ENCODE results near the gene OMD.
"Not testable (repeated sequence)": the region's sequence is repeated elsewhere in the genome, so short reads cannot be mapped to it uniquely, and the experiment has no call there.

OMD gene

GRCh38 chr9:92411157-92411556, 13.1 kb downstream of the OMD start:
- DNase-seq (ENCODE audit: low read depth): not testable (repeated sequence)

GRCh38 chr9:92408747-92409478, 15.4 kb downstream of the OMD start:
- DNase-seq (ENCODE audit: low read depth): no peak

GRCh38 chr9:92407818-92408217, 16.5 kb downstream of the OMD start:
- no peak for DNase-seq (ENCODE audit: low read depth)

GRCh38 chr9:92406477-92406876, 17.8 kb downstream of the OMD start:
- DNase-seq (ENCODE audit: low read depth): no peak

GRCh38 chr9:92405818-92406217, 18.5 kb downstream of the OMD start:
- no peak for DNase-seq (ENCODE audit: low read depth)

- no peak for DNase-seq (ENCODE audit: low read depth)
Observed at GRCh38 chr9:92404042-92404836, 20.0 kb downstream of the OMD start, which contains the start of gene OGN. OGN (minus strand) TSS chr9:92404578; CDS start chr9:92403407, 1,171 bp downstream.

- no peak for DNase-seq (ENCODE audit: low read depth)
Observed at GRCh38 chr9:92402826-92403745, 21.2 kb downstream of the OMD start.

- no peak for DNase-seq (ENCODE audit: low read depth)
Observed at GRCh38 chr9:92402360-92402759, 21.9 kb downstream of the OMD start.

- no peak for DNase-seq (ENCODE audit: low read depth)
Observed at GRCh38 chr9:92397853-92398252, 26.4 kb downstream of the OMD start.

GRCh38 chr9:92395617-92396016, 28.7 kb downstream of the OMD start:
- no peak for DNase-seq (ENCODE audit: low read depth)

GRCh38 chr9:92393686-92394085, 30.6 kb downstream of the OMD start:
- DNase-seq (ENCODE audit: low read depth): no peak

- DNase-seq (ENCODE audit: low read depth): no peak
Observed at GRCh38 chr9:92392690-92393089, 31.6 kb downstream of the OMD start.

- no peak for DNase-seq (ENCODE audit: low read depth)
Observed at GRCh38 chr9:92385953-92386352, 38.3 kb downstream of the OMD start.

GRCh38 chr9:92385477-92385876, 38.8 kb downstream of the OMD start:
- DNase-seq (ENCODE audit: low read depth): no peak

- DNase-seq (ENCODE audit: low read depth): no peak
Observed at GRCh38 chr9:92385001-92385400, 39.3 kb downstream of the OMD start.

GRCh38 chr9:92384375-92384774, 39.9 kb downstream of the OMD start:
- no peak for DNase-seq (ENCODE audit: low read depth)

- no peak for DNase-seq (ENCODE audit: low read depth)
Observed at GRCh38 chr9:92381775-92382174, 42.5 kb downstream of the OMD start.

GRCh38 chr9:92380603-92381002, 43.7 kb downstream of the OMD start:
- no peak for DNase-seq (ENCODE audit: low read depth)

GRCh38 chr9:92378865-92379560, 45.3 kb downstream of the OMD start:
- DNase-seq (ENCODE audit: low read depth): no peak

- no peak for DNase-seq (ENCODE audit: low read depth)
Observed at GRCh38 chr9:92377876-92378275, 46.4 kb downstream of the OMD start.

GRCh38 chr9:92373167-92373566, 51.1 kb downstream of the OMD start:
- no peak for DNase-seq (ENCODE audit: low read depth)

- no peak for DNase-seq (ENCODE audit: low read depth)
Observed at GRCh38 chr9:92369075-92369474, 55.2 kb downstream of the OMD start.
